NCI-H1092 treated with DMSO at 0.1 percent for 48 hours (cell line): ENCODE data around the gene CA7.
"Not testable (repeated sequence)": the region's sequence is repeated elsewhere in the genome, so short reads cannot be mapped to it uniquely, and the experiment has no call there.

ENCODE experiments used
- DNase-seq: peaks from one replicate; lab custom pipeline; 2025; lab: John Stamatoyannopoulos, UW

Gene CA7

GRCh38 chr16:66846831-66847230 lies 2.6 kb downstream of the CA7 start:
- no peak for DNase-seq

- no peak for DNase-seq
These were observed 3.4 kb downstream of the CA7 start for GRCh38 chr16:66847533-66848067.

DNA sequence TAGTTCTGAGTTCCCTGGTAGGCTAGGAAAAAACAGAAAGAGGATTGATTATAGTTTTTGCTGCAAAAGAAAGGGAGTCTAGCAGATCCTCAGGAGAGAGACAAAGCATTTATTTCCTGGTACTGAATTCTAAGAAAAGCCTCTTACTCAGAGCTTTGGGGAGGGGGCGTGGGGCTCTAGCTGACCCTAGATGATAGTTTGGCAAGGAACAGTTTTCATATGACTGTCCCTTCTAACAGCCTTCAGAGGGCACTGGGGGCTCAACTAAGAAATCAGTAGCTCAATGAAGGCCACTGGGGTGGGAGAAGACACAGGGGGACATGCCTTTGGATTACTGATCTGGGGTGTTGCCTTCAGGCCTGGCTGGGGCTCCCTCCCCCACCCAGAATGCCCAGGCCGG lies 4.0 kb downstream of the CA7 start:
- no peak for DNase-seq

- DNase-seq: no peak
These were observed 4.8 kb downstream of the CA7 start for GRCh38 chr16:66849021-66849420.

DNA sequence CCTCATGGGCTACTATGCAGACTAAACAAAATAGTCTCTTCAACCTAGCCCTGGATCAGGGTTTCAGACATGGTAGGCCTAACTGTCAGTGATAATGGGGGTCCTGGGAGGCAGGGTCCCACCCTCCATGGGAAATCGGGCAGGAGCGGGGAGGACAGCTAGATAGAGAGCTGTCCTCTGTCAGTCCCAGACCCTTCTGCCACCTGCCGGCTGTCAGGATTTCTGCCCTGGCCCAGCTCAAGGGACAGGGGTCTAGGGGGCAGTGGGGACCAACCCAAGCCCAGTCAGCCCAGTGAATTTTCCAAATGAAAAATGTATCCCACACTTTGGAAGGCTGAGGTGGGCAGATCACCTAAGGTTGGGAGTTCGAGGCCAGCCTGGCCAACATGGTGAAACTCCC lies 5.3 kb downstream of the CA7 start:
- no peak for DNase-seq

- DNase-seq: no peak
These were observed 6.1 kb downstream of the CA7 start for GRCh38 chr16:66850115-66850815.

DNA sequence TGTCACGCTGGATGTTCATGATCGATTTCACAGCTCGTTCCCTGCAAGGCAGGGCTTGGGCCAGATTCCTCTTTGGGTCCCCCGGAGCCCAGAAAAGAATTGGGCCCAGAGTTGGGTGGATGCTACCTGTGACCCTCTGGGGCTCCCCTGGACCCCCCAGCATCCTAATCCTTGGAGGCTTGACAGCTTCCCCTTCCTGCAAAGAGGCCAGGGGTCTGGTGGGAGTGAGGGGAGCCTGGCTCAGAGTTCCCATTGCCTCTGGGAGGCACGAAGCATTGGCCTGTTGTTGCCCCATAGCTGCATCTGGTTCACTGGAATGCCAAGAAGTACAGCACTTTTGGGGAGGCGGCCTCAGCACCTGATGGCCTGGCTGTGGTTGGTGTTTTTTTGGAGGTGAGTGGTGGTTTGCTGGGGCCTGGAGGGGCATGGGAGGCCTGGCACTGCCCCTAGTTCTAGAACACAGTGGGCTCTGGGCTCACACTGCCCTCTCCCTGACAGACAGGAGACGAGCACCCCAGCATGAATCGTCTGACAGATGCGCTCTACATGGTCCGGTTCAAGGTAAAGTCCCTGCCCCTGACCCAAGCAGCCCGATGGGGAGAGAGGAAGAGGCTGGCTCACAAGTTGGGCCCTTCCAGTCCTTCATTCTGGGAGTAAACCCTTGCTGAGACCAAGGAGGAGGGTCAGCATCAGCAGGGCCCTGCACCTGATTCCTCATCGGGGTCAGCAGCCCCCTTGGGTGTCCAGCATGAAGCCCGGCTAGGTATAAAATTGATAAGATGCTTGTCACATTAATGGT lies 7.2 kb downstream of the CA7 start:
- DNase-seq: no peak

GRCh38 chr16:66853261-66854139 lies 9.3 kb downstream of the CA7 start:
- DNase-seq: no peak

DNA sequence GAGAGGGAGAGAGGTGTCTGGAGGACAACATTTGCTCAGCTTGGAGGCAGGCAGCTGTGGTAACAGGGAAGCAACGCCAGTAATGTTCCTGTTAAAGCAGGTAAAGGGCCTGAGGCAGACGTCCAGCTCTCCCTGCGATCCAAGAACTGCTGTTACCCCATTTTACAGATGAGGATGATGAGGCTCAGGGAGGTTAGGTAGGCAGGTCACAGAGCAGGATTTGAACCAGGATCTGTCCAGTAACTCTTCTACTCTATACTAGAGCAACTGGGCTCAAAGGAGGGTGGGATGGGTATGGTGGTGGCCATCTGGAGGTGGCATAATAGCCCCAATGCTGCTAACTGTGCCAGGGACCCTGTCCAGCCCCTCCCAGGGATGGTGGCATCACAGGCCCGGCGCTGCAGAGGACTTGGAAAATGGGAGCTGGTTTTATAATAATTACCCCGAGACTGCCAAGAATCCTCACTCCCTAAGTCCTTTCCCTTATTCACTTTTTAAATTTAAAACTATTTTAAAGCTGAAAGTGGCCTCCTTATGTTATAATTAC lies 12.0 kb downstream of the CA7 start:
- no peak for DNase-seq

- DNase-seq: no peak
These were observed 12.6 kb downstream of the CA7 start for GRCh38 chr16:66856801-66857200.

DNA sequence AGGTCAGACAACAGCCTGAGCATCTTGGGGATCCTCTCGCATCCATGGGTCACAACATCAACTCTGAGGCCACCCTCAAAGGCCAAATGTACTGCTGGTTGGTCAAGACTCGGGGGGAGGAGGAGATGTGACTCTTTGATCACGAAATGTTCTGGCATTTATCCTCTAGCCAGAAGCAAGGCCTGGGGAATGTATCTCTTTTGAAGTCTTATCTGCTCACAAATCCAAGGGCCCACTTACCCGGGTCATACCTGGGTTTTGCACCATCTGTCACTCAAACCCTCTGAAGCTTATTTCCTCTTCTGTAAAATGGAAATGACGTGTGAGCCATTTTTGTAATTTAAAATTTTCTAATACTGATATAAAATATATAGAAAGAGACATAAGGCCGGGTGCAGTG lies 13.2 kb downstream of the CA7 start:
- DNase-seq: no peak

DNA sequence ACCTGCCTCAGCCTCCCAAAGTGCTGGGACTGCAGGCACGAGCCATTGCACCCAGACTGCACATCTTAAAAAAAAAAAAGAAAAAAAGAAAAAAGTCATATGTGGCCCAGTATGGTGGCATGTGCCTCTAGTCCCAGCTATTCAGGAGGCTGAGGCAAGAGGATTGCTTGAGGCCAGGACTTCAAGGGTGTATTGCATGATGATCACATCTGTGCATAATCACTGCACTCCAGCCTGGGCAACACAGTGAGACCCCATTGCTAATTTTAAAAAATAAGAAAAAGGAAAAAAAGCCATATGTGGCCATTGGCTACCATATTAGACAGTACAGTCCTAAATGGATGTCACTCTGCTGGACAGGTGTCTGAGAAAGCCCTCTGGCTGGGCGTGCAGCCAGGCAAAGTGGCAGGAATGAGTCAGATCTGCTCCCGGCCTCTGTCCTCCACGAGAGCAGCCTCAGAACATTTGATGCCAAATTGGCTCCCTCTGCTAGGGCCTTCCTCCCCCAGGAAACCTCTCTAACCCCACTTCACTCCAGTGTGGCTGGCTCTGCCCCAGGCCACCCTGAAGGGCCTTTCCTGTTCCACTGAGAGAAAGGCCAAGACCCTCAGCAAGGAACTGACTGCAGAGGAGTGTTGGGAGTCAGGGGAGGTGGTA lies 14.7 kb downstream of the CA7 start:
- peak; percentile 52 for DNase-seq

DNA sequence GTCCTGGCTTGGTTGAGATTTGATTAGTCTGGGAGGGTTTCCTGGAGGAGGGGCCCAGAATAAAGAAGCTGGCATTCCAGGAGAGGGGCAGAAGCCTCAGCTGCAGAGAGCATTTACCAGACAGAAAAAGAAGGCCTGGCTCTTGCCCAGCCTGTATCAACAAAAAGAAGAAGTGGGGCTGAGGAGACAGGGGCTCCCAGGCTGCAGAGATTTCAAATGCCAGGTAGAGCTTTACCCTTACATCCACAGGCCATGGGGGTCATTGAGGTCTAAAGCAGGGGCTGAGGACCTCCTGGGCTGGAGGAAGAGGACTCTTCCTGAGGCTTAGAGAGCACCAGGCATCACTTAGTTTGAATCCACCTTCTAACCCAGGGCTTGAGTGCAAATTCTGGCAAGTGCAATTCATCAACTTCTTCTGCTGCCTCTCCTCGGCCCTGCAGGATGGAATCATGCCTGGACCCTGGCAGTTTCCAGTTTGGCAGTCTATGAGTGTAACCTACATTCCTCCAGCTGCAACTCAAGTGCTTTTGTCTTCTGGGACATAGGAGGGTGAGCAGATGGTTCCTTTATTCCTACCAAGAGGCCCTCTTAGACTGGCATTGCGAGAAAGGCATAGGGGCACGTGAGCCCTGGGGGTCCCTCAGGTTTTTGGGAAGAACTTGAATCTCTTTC lies 15.3 kb downstream of the CA7 start:
- DNase-seq: no peak

GRCh38 chr16:66862023-66862520 lies 17.9 kb downstream of the CA7 start:
- DNase-seq: no peak

GRCh38 chr16:66863707-66864106 lies 19.5 kb downstream of the CA7 start:
- no peak for DNase-seq

GRCh38 chr16:66869424-66869823 lies 25.2 kb downstream of the CA7 start:
- DNase-seq: no peak

DNA sequence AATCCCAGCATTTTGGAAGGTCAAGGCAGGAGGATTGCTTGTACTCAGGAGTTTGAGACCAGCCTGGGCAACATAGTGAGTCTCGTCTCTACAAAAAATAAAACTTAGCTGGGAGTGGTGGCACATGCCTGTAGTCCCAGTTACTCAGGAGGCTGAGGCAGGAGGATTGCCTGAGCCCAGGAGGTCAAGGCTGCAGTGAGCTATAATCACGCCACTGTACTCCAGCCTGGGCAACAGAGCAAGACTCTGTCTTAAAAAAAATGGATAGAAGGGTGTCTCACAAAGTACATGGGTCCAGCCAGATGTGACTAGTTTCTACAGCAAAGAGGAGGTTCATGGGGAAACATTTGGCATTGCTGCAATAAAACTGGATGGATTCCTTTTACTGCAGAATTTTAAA lies 27.1 kb downstream of the CA7 start:
- not testable (repeated sequence) for DNase-seq

DNA sequence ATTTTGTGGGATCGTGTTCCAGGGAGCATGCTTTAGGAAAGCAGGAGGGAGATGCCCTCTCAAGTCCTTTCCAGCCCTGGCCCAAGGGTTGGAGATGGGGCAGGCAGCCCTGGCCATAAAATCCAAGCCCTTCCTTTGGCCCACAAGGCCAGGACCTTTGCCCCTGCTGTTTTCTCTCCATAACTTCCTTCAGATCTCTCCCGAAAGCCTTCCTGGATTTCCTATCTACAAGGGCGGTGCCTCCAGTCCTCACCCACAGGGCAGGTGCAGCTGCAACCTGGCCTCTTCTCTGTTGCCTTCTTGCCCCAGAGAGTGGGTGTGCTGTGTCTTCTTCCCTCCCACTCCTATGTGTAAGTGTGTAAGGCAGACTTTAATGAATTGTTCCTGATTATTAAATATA lies 27.6 kb downstream of the CA7 start:
- DNase-seq: no peak

GRCh38 chr16:66872559-66872942 lies 28.3 kb downstream of the CA7 start:
- no peak for DNase-seq

GRCh38 chr16:66872943-66873684 lies 28.9 kb downstream of the CA7 start:
- peak; percentile 64 for DNase-seq
